ENCODE data around the gene CENPW.

Gene CENPW

DNA sequence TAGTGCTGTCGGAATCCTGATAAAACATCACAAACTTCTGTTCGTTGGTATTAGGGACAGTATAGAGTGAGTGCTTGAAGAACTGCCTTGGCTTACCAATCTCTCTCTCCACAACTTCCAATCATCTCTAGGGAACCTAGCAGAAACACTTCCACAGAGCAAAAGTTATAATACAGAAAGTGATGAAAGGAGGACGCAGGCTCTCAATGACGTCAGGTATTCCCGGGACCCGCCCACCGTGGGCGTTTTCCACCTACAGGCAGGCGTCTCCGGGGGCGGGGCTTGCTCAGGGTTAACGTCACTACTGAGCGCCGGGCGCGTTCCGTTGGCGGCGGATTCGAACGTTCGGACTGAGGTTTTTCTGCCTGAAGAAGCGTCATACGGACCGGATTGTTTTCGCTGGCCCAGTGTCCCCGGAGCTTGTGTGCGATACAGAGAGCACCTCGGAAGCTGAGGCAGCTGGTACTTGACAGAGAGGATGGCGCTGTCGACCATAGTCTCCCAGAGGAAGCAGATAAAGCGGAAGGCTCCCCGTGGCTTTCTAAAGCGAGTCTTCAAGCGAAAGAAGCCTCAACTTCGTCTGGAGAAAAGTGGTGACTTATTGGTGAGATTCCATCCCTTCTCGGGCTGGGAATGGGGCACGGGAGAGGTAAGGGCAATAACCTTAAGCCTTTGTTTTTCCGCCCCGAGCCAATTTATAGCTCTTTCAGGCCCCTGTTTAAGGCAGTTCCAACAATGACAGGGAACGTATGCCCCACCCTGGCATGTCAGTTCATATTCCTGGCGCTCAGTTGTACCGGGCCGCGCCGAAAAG lies at the start of gene CENPW:
TSS of gene CENPW (plus strand) at position 320 of the 814 bp plus-strand sequence. CDS start at position 479, 159 bp downstream.
- peak; percentile 70 for DNase-seq (ENCODE audit: low spot score)

DNA sequence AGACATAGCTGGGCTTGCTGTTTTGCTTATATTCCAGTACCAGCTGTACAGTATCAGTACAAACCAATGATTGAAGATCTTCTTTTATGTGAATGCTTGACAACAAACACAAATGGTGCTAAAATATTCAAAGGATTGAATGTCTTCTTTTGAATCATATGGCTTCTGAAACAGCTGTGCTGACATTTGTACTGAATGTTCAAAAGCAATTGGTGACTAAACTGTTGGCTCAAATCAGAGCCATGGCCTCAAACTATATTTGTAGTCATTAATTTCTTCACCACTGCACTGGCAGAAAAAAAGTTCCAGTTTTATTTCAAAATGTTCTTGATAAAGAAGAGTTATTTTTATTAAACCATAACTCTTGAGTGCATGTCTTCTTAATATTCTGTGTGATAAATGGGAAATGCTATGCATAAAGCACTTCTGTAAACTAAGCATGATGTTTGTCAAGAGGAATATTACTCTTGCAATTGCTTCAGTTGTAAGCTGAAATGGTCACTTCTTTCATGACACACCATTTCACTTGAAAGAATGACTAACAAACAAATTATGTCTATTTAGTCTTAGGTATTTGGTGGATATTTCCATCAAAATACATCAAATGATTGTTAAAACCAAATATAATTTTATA lies 45.9 kb upstream of the CENPW start:
- DNase-seq (ENCODE audit: low spot score): no peak

DNA sequence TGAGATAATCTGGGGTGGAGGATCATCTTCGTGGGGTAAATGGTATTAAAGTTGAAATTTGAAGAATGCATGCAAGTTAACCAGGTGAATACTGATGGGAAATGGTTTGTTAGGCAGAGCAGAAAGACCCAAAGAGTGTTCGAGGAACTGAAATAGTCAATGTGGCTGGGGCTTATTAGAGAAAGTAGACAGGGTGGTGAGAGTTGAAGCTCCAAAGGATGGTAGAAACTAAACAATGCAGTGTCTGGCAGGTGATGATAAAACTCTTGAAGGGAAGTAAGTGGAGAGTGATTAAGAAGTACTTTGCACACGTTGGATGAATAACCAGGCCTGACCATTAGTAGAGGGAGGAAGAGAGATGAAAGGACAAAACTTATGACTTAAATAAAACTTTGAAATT lies 39.8 kb upstream of the CENPW start:
- DNase-seq (ENCODE audit: low spot score): no peak

DNA sequence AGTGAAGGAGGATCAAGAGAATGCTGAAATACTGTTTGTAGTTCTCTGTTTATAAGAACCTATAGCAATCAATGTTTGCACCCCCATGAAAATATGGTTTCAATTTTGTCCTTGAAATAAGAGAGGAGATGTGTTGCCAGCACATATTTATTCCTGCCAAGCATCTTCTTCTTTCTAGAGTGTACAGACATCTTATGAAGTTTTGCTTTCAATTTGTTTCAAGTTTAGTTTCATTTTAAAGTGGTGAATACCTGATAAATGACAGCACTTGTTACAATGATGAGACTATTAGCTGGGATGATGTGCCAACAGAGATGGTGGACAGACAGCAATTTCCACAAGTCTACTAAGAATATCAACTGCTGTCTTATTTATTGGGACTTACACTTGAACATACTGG lies 39.2 kb upstream of the CENPW start:
- no peak for DNase-seq (ENCODE audit: low spot score)

DNA sequence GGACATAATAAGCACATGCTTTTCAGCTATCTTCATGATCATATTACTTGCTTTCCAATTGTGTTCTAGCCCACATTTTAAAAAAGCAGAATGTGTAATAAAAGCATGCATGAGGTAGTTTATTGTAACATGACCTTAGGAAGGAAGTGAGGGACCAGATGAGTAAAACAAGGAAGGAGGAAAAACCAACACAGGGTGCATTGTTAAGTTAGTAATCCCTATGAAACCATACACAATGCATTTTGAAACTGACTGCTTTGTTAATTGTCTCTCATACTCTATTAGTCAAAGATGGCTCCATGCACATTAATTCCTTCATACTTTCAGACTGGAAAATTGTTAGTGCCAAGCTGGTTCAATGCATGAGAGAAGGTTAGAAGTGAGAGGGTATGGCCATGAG lies 37.7 kb upstream of the CENPW start:
- DNase-seq (ENCODE audit: low spot score): no peak

DNA sequence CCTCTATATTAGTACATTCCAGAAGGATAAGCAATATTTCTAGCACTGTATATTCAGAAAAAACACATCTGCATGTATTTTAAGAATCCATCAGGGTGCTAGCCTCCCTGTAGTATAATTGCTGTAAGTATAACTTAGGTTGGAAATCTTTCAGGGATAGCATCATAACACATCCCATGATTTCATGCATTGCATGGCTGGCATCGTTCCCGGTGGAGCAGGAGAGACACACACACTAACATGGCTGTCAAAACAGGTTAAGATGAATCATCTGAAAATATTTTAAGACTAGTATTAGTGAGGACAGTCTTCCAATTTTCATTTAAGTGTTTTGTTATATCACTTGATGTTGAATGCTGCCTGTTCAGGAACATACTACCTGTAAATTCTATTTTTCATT lies 32.1 kb upstream of the CENPW start:
- DNase-seq (ENCODE audit: low spot score): no peak

DNA sequence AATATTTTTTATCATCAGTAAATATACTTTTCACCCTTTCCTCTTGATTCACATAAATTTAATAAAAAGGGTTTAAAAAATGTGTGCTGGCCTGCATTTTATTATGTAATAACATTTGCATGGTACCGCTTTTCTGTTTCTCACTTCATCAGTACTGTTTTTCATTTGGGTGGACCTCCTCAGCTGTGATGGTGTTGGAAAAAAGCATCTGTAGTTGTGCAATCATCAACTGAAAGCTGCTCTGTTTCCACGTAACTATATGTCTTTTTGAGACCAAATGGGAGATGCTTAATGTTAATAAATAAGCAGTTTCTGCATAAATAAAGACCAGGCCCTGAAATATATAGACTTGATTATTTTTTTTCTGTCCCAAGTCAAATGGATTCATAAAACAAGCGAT lies 31.6 kb upstream of the CENPW start:
- no peak for DNase-seq (ENCODE audit: low spot score)

DNA sequence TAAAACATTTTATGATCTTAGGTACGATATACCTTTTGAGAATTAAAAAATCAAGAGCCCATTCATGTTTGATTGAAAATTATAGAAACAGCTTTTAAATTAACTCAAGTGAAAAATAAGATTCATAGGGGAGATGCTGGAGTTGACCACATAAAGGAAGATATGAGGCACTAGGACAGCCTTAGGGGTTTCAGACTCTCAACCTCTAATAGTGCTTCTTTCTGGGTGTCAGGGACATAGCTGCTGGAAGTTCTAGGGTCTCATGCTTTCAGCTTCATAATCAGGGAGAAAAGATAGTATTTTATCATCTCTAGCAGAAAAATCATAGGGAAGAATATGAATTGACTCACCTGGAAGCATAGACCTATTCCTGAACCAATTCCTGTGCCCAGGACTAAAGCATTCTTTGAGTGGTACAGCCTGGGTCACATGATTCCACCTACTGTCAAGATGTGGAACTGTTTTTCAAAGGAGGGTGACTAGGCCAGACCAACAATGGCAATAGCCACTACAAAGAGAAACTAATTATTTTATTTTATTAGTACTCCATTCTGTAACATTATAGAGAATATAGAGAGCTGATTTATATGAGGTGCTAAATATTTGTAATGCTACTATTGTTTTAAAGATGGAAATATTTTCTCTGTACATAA lies 27.8 kb upstream of the CENPW start:
- peak; percentile 52 for DNase-seq (ENCODE audit: low spot score)

DNA sequence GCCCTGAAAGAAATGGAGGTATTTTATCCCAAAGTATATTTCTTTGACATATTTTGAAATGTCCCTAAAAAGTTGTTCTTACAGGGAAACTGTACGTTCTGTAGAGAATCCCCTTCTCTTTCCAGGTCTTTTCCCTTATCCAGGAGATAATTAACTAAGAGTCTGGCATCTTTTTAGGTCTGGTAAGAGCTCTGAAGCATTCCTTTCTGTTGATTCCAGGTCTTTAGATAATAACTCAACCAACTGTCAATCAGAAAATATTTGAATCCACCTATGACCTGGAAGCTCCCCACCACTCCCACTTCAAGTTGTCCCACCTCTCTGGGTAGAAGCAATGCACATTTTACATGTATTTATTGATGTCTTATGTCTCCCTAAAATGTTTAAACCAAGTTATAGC lies 26.0 kb upstream of the CENPW start:
- DNase-seq (ENCODE audit: low spot score): no peak

DNA sequence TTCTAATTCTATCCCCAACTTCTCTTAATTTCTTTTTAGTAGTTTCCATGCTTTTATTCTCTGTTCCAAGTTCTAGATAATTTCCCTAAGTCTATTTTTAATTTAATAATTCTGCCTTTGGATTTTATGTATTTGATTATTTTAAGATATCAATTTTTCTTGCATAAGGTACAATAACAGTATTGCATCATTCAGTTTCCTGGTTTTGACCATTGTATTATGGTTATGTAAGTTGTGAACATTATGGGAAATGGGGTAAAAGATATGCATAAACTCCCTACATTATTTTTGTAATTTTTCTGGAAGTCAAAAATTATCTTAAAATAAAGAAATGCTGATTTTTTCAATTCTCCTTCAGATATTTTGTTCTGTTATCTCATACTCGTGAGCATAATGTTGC lies 21.1 kb upstream of the CENPW start:
- DNase-seq (ENCODE audit: low spot score): no peak

DNA sequence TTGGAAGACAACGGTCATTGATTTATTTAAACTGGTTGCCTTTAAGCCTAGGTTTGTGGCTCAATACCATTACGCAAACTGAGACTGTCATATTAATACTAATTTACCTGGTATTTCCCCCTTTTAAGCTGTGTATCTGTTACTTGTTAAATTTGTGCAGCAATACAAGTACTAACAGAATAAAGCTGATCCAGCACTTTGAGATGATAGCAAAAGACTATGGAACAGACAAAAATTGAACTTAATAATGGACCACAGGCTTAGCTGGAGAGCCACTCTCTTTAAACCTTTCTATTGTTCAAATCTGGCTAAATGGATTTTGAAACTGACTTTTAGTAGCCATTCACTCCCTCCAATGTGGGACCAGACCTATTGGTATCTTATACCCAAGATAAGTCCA lies 6.2 kb upstream of the CENPW start:
- no peak for DNase-seq (ENCODE audit: low spot score)

DNA sequence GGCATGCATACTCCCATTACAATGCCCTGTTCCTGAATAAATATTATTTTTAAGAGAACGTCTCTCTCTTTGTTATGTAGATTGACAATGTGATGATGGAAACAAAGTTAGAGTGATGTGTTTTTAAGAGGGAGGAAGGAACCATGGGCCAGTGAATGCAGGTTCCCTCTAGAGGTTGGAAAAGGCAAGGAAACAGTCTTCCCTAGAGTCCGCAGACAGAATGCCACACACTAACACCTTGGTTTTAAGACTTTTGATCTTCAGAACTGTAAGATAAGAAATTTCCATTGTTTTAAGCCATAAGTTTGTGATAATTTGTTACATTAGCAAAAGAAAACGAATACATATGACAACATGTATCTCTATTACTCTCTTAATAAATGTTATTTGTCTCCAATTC lies 4.7 kb upstream of the CENPW start:
- DNase-seq (ENCODE audit: low spot score): no peak

DNA sequence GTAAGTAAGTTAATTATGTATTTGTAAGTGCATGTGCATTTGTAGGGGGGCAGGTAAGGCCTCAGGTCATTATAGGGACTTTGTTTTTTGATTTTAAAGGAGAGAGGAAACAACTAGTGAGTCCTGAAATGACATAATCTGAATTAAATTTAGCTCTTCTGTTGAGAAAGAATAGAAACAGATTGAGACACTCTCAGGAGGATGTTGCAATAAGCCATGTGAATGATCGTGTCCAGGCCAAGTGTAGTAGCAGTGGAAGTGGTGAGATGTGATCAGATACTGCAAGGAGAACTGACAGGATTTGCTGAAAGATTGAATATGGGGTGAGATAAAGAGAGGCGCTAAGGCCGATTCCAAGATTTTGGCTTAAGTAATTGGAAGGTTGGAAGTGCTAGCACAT lies 2.6 kb upstream of the CENPW start:
- peak; percentile 19 for DNase-seq (ENCODE audit: low spot score)

DNA sequence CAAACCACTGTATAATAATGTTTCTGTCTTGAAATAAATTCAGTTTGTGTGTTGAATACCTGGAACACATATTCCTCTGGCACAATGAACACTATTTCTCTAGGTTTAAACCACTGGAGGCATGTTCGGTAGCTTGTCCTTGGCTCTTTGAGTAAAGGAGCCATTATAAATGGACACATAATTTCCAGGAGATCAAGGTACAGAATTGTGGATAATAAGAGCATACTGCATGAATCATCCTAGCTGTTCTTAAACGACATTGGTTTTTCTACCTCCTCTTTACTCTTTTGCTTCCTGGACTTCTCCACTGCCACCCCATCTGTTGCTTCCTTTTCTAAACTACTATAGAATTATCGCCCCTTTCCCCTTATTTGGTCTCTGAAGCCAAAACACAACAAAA lies 1.2 kb downstream of the CENPW start:
- DNase-seq (ENCODE audit: low spot score): no peak

DNA sequence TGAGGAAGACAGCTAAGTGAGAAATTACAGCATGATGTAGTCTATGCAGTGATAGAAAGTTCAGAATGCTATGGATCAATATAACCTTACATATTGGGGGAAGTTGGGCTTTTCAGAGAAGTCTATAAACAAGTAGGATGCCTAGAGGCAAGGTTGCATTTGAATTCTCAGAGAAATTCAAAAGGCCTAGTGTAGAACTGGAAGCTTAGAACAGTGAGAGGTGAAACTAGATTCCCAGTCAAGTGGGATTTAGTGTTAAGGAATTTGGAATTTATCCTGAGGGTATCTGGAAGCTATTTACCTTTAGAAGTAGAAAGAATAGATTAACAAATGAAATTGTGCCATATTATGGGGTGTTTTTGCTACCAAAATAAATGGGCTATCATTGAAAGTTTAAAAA lies 4.3 kb downstream of the CENPW start:
- no peak for DNase-seq (ENCODE audit: low spot score)

DNA sequence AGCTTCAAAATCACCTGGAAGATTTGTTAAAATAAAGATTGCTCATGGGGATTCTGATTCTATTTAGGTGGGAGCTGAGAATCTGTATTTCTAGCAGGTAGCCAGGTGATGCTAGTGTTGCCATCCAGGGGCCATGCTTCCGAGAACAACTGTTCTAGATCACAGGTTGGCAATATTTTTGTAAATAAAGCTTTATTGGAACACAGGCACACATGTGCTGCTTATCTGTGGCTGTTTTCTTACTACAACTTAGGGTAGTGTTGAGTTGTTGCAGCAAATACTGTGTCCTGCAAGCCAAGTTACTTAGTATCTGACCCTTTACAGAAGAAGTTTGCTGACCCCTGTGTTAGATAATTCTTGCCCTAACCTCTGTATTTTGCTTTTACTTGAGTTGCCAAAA lies 12.0 kb downstream of the CENPW start:
- no peak for DNase-seq (ENCODE audit: low spot score)

DNA sequence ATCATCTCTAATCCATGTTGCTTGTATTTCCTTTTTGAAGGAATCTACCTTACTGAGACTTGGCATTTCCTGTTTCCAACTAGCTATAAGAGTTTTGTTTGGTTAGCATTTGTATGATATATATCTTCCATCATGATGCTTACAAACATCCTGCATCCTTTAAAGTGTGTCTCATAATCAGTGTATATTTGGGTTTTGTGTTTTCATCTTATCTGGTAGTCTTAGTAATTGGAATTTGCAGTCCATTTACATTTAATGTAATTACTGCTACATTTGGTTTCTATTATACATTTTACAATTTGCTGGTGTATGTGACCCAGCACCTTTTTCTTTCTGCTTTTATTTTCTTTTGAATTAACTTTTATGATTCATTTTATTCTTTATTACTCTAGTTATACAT lies 12.6 kb downstream of the CENPW start:
- no peak for DNase-seq (ENCODE audit: low spot score)

DNA sequence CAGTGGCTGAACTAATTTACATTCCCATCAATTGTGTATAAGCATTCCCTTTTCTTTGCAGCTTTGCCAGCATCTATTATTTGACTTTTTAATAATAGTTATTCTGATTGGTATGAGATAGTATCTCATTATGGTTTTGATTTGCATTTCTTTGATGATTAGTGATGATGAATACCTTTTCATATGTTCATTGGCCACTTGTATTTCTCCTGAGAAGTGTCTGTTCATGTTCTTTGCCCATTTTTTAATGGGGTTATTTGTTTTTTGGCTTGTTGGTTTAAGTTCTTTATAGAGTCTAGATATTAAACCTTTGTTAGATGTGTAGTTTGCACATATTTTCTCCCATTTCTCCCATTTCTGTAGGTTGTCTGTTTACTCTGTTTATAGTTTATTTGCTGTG lies 16.6 kb downstream of the CENPW start:
- no peak for DNase-seq (ENCODE audit: low spot score)

DNA sequence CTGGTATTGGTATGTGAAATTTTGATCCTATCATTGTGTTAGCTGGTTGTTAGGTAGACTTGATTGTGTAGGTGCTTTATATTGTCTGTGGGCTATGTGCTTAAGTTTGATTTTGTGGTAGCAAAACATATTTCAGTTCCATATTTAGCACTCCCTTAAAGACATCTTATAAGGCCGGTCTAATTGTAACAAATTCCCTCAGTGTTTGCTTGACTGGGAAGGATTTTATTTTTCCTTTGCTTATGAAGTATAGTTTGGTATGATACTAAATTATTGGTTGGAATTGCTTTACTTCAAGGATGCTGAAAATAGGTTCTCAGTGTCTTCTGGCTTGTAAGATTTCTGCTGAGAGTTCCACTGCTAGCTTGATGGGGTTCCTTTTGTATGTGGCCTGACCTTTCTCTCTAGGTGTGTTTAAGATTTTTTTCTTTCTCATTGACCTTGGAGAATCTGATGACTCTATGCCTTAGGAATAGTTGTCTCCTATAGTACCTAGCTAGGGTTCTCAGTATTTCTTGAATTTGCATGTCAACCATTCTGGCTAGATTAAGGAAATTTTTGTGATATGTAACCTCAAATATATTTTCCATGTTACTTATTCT lies 20.1 kb downstream of the CENPW start:
- DNase-seq (ENCODE audit: low spot score): no peak

DNA sequence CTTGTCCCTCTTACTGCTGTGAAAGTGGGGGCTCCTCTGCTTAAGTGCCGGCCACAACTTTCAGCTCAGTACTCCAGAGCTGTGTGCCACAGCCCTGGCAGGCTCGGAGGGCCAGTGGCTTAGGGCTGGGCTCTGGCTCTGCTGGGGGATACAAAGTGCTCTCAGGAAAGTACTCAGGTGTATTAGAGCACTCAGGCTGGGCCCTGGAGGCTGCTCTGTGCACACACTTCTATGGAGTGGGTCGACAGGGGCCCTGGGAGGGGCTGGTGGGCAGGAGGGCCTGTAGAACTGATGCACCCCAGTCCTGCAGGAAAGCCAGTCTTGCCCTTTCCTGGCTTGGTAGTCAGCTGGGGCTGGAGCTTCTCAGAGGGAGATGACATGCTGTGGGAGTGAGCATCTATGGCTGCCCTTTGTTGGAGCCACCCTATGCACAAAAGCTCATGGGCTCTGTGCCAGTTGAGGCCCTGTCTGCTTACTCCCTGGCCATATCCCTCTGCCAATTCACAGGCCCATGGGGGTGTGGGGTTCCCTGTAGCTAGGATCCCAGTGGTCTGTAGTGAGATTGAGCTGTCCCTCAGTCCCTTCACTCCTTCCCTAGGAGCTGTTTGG lies 22.0 kb downstream of the CENPW start:
- no peak for DNase-seq (ENCODE audit: low spot score)

DNA sequence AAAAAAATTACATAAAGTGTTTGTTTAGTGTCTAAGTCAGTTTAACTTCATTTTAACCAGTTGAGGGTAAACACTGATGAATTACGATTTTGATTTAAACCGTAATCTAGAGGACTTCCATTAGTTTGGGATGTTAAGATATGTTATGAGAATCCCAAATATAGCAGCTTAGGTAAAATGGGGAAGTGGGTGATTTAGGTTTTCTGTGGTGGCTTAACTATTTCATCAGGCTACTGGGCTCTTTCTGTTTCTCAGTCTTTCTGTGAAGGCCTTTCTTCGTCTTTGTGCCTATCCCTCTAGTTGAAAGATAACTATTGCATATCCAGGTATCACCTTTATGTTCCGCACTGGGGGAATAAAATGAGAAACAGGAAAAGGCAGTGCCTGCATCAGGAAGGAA lies 27.9 kb downstream of the CENPW start:
- DNase-seq (ENCODE audit: low spot score): no peak

DNA sequence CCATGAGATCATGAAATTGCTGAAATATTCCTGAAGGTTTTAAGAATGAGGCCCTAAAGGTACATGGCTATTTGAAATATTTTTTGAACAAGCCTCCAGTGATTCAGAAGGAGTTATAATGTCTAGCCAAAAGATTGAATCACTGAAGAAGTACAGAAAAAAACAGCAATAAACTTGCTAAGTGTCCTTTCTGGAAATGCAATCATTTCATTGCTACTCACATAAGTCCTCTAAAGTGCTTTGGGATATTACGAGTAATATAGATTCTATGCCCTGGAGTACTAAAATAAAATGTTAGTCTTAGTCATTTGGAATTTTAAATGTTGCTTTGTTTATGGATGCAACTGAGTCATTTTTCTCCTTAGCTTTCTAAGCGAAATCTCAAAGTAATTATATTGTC lies 32.7 kb downstream of the CENPW start:
- DNase-seq (ENCODE audit: low spot score): no peak

DNA sequence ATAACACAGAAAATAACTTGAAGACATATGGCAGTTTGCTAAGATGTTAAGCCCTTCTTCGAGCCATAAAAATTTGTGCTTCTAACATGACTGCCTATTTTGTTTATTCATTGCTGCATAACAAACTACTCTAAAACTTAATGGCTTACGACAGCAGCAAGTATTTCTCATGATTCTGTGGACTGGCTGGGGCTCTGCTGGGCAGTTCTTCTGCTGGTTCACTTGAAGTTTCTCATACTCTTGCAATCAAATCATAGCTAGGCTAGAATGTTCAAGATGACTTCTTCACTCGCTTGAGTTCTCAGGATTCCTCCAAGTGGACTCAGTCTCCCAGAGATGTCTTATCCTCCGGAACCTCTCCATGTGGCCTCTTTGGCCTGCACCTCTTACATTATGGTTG lies 33.4 kb downstream of the CENPW start:
- no peak for DNase-seq (ENCODE audit: low spot score)
